Dendritic cell treated with granulocyte-macrophage colony-stimulating factor and Interleukin-4, amounts not matched to agents 40 ng/mL and 50 ng/mL, for 4 days (primary cell): Measurements from ENCODE around the gene TYW1.
"Not testable (repeated sequence)": the region's sequence is repeated elsewhere in the genome, so short reads cannot be mapped to it uniquely, and the experiment has no call there.

Experiments used
- H3K27ac Mint-ChIP-seq: one replicate; pipeline ENCODE4 v1.8.0; 2022; ENCODE audit warnings: mild to moderate bottlenecking, mixed read lengths
- H3K27me3 Mint-ChIP-seq: one replicate; pipeline ENCODE4 v1.8.0; 2022; ENCODE audit warnings: mild to moderate bottlenecking, mixed read lengths
- H3K36me3 Mint-ChIP-seq: one replicate; pipeline ENCODE4 v1.8.0; 2022; ENCODE audit warnings: low read depth, mixed read lengths
- H3K4me1 Mint-ChIP-seq: one replicate; pipeline ENCODE4 v1.8.0; 2022; ENCODE audit warnings: low read depth, mixed read lengths
- H3K4me3 Mint-ChIP-seq: one replicate; pipeline ENCODE4 v1.8.0; 2022; ENCODE audit warnings: mild to moderate bottlenecking, moderate library complexity, mixed read lengths
- H3K9me3 Mint-ChIP-seq: one replicate; pipeline ENCODE4 v1.8.0; 2022; ENCODE audit warnings: mixed read lengths
- intact Hi-C: fragments of 100-400 bp; cut with micrococcal nuclease; formaldehyde crosslinking; loops from one replicate; pipeline ENCODE4 v1.15.0; 2022

The TYW1 gene

GRCh38 chr7:67143091-67143786 is 146.6 kb downstream of the TYW1 start:
- H3K36me3 Mint-ChIP-seq, result peaks cover 11% of the 10 kb centered on the region
- intact Hi-C loops, H3K4me1 Mint-ChIP-seq, H3K27me3 Mint-ChIP-seq, H3K27ac Mint-ChIP-seq, H3K4me3 Mint-ChIP-seq, H3K9me3 Mint-ChIP-seq: not testable (repeated sequence)

- H3K27ac Mint-ChIP-seq, H3K27me3 Mint-ChIP-seq, intact Hi-C loops, H3K36me3 Mint-ChIP-seq, H3K4me3 Mint-ChIP-seq, H3K4me1 Mint-ChIP-seq, H3K9me3 Mint-ChIP-seq: not testable (repeated sequence)
These were observed 149.1 kb downstream of the TYW1 start for GRCh38 chr7:67145581-67146193.

GRCh38 chr7:67149131-67149530 is 152.5 kb downstream of the TYW1 start:
- H3K4me1 Mint-ChIP-seq, H3K9me3 Mint-ChIP-seq, H3K27ac Mint-ChIP-seq, intact Hi-C loops, H3K4me3 Mint-ChIP-seq, H3K27me3 Mint-ChIP-seq: not testable (repeated sequence)
- peaks cover 23% of the 10 kb centered on the region for H3K36me3 Mint-ChIP-seq

- intact Hi-C loops, result not testable (repeated sequence)
- H3K36me3 Mint-ChIP-seq, result peaks cover 48% of the 10 kb centered on the region
These were observed 157.7 kb downstream of the TYW1 start for GRCh38 chr7:67154374-67154773.

GRCh38 chr7:67156064-67156463 is 159.4 kb downstream of the TYW1 start:
- H3K36me3 Mint-ChIP-seq, result peaks cover 48% of the 10 kb centered on the region
- H3K4me3 Mint-ChIP-seq, intact Hi-C loops, H3K4me1 Mint-ChIP-seq, H3K27ac Mint-ChIP-seq, H3K27me3 Mint-ChIP-seq: not testable (repeated sequence)
- H3K9me3 Mint-ChIP-seq, result peaks cover 19% of the 10 kb centered on the region

More at GRCh38 chr7:67154374-67154773, 157.7 kb downstream of the TYW1 start:
- H3K27me3 Mint-ChIP-seq, H3K27ac Mint-ChIP-seq, H3K4me3 Mint-ChIP-seq, H3K4me1 Mint-ChIP-seq: not testable (repeated sequence)
- peaks cover 19% of the 10 kb centered on the region for H3K9me3 Mint-ChIP-seq

- H3K27me3 Mint-ChIP-seq, intact Hi-C loops, H3K36me3 Mint-ChIP-seq, H3K4me1 Mint-ChIP-seq, H3K4me3 Mint-ChIP-seq, H3K9me3 Mint-ChIP-seq, H3K27ac Mint-ChIP-seq: not testable (repeated sequence)
These were observed 166.7 kb downstream of the TYW1 start for GRCh38 chr7:67163285-67163684.

- H3K27ac Mint-ChIP-seq, H3K27me3 Mint-ChIP-seq, H3K4me1 Mint-ChIP-seq, H3K4me3 Mint-ChIP-seq, H3K9me3 Mint-ChIP-seq, H3K36me3 Mint-ChIP-seq, intact Hi-C loops: not testable (repeated sequence)
These were observed 174.5 kb downstream of the TYW1 start for GRCh38 chr7:67171151-67171550.

- H3K4me3 Mint-ChIP-seq, H3K36me3 Mint-ChIP-seq, intact Hi-C loops, H3K27ac Mint-ChIP-seq, H3K4me1 Mint-ChIP-seq, H3K9me3 Mint-ChIP-seq, H3K27me3 Mint-ChIP-seq: not testable (repeated sequence)
These were observed 180.1 kb downstream of the TYW1 start for GRCh38 chr7:67176730-67177129.

GRCh38 chr7:67178915-67179688 is 182.5 kb downstream of the TYW1 start:
- H3K27ac Mint-ChIP-seq, H3K9me3 Mint-ChIP-seq, intact Hi-C loops, H3K4me1 Mint-ChIP-seq, H3K36me3 Mint-ChIP-seq, H3K27me3 Mint-ChIP-seq, H3K4me3 Mint-ChIP-seq: not testable (repeated sequence)

- H3K4me1 Mint-ChIP-seq, H3K9me3 Mint-ChIP-seq, intact Hi-C loops, H3K27me3 Mint-ChIP-seq, H3K4me3 Mint-ChIP-seq, H3K27ac Mint-ChIP-seq: not testable (repeated sequence)
- peaks cover 25% of the 10 kb centered on the region for H3K36me3 Mint-ChIP-seq
These were observed 186.5 kb downstream of the TYW1 start for GRCh38 chr7:67182956-67183750.

- H3K27me3 Mint-ChIP-seq, intact Hi-C loops, H3K9me3 Mint-ChIP-seq, H3K4me1 Mint-ChIP-seq, H3K4me3 Mint-ChIP-seq, H3K27ac Mint-ChIP-seq: not testable (repeated sequence)
- H3K36me3 Mint-ChIP-seq, result peaks cover 25% of the 10 kb centered on the region
These were observed 188.5 kb downstream of the TYW1 start for GRCh38 chr7:67184912-67185659.

- H3K4me1 Mint-ChIP-seq, H3K27me3 Mint-ChIP-seq, H3K4me3 Mint-ChIP-seq, H3K9me3 Mint-ChIP-seq, intact Hi-C loops, H3K27ac Mint-ChIP-seq: not testable (repeated sequence)
- peaks cover 25% of the 10 kb centered on the region for H3K36me3 Mint-ChIP-seq
These were observed 189.1 kb downstream of the TYW1 start for GRCh38 chr7:67185660-67186129.

- H3K9me3 Mint-ChIP-seq, intact Hi-C loops, H3K4me3 Mint-ChIP-seq, H3K27me3 Mint-ChIP-seq, H3K4me1 Mint-ChIP-seq, H3K27ac Mint-ChIP-seq: not testable (repeated sequence)
- H3K36me3 Mint-ChIP-seq, result peaks cover 29% of the 10 kb centered on the region
These were observed 192.5 kb downstream of the TYW1 start for GRCh38 chr7:67189160-67189559.
